LHCN-M2 (cell line): ENCODE results near the gene IER3. TPM values are rescaled to one million over a fixed set of nuclear protein-coding genes. Genes with fewer than 3 reads are reported as not detected.
"Not testable (repeated sequence)": the region's sequence is repeated elsewhere in the genome, so short reads cannot be mapped to it uniquely, and the experiment has no call there.

Source experiments
- DNase-seq: peaks from one replicate; pipeline ENCODE4 v3.0.0-alpha.2; 2012; ENCODE audit warnings: low read depth
- total RNA-seq: library from RNA; depleted of rRNA; stranded (reverse); fragments of >200 nt; gene quantifications from 2 replicates; pipeline ENCODE4 v1.2.3, GENCODE V29; 2014

The IER3 gene
- total RNA-seq, 1 experiment from 2014 or later: 51.0 TPM

DNA sequence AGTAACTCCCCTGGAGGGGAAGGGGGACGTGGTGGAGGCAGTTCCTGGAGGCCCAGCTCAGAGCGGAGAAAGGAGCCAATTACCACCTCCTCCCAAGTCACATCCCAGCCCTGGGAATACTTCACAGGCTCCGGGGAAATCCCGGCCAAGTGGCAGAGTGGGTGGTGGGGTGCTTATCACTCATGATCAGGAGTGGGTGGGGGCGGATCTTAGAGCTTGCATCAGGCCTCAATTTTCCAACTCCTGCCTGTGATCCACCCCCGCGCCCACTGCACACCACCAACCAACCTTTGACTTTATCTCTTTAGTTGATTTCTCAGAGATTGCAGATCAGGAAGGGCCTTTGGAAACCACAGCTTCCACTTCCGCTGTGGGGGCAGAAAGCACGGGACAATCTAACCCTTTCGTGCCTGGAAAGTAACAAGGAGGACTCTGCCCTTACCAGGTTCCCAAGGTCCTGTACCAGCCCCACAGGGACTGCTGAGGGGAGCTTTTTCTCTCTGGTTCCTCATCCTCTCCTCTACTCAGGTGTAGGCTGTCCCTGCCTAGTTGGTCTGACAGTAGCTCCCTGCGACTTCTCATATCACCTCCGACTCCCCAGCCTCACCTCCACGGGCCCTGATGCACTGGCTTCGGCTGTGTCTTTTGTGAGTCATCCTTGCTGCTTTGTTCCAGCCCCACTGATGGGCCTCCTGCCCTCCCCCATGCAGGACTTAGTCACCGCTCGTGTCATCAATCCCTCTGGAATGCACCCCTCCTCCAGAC is 24.9 kb upstream of the IER3 start:
- DNase-seq: peak; percentile 96

DNA sequence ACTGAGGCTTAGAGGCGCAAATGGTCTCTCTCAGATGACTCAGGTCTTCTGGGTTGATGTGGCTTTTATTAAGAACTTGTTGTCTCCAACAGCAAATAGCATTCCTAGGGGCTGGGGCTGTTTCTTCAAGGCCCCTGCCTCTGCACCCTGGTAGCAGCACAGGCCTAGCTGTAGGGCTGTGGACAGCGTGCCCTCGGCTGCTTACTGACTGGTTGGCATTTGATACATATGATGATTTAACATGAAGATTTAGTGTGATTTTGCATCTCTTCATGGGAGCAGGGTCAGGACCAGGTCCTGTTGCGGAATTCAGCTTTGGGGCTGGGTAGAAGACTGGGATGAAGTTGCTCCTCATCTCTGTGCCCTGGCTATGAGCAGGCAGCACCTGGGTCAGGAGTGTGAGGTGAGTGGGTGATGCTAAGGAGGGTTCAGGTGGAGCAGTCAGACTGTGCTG is 24.3 kb upstream of the IER3 start:
- no peak for DNase-seq

DNA sequence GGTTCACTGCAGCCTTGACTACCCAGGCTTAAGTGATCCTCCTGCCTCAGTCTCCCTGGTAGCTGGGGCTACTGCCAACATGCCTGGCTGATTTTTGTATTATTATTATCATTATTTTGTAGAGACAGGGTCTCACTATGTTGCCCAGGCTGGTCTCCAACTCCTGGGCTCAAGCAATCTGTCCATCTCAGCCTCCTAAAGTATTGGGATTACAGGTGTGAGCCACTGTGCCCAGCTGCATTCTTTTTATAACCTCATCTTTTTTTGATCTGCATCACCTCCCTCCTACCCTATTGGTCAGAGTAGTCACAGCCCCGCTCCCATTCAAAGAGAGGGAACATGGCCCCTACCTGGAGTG is 23.6 kb upstream of the IER3 start:
- DNase-seq: no peak

DNA sequence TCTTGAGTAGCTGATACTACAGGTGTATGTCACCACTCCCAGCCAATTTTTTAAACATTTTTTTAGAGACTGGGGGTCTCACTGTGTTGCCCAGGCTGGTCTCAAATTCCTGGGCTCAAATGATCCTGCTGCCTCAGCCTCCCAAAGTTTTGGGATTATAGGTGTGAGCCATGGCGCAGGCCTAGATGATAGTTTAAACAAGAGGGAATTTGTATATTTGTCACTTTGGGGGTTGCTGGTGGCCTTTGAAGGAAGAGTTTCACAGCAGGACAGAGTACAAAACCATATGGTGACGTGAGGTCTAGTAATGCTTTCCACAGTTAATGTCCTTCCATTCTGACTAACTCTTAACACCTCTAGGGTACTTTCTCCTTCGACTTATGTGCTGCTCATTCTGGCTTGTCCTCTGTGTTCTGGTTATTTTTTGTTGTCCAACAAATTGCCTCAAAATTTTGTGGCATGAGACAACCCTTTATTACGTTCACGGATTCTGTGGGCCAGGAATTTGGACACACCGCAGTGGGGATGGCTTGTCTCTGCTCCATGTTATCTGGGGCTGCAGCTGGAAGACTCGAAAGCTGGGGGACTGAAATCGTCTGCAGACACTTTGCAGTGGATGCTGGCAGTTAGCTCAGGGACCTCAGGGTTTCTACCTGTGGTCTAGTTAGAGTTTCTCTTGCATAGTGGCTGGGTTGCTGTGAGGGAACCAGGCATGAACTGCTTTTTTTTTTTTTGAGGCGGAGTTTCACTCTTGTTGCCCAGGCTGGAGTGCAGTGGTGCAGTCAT is 23.0 kb upstream of the IER3 start:
- DNase-seq: no peak

DNA sequence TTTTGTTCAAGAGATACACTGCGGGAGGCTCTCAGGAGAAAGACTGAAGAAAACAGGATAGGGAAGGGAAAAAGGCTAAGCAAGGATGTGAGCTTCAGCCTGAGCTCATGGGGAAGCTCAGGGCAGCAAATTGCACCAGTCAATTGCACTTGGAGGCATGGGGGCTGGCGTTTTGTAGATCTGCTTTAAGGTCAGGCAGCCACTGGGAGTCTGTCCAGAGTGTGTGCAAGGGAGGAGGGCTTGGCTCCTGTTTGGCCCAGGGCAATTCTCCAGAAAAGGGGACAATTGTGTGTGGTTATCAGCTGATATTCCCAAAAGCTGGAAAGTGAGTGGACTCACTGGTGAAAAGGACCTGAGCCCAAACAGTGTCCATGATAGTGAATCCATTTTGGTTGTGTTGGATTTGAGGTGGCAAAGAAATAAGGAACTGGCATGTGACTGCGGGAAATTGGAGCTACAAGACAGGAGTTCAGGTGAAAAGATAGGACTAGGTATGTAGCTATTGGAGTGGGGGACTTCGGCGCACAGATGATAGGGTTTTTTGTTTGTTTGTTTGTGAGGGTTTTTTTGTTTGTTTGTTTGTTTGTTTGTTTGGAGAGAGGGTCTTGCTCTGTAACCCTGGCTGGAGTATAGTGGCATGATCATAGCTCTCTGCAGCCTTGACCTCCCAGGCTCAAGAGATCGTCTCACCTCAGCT is 22.3 kb upstream of the IER3 start:
- no peak for DNase-seq

DNA sequence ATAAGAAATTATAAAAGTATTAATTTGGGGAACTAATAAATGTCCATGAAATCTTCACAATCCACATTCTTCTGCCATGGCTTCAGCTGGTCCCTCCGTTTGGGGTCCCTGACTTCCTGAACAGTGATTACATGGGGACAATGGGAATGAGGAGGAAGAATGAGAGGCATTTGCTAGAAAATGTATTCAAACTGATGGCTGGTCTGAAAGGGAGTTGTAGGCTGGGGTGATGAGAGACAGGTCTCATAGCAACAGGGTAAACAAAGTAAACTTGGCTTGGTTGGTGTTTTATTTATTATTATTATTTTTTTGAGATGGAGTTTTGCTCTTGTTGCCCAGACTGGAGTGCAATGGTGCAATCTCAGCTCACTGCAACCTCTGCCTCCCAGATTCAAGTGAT is 21.1 kb upstream of the IER3 start:
- DNase-seq: not testable (repeated sequence)

DNA sequence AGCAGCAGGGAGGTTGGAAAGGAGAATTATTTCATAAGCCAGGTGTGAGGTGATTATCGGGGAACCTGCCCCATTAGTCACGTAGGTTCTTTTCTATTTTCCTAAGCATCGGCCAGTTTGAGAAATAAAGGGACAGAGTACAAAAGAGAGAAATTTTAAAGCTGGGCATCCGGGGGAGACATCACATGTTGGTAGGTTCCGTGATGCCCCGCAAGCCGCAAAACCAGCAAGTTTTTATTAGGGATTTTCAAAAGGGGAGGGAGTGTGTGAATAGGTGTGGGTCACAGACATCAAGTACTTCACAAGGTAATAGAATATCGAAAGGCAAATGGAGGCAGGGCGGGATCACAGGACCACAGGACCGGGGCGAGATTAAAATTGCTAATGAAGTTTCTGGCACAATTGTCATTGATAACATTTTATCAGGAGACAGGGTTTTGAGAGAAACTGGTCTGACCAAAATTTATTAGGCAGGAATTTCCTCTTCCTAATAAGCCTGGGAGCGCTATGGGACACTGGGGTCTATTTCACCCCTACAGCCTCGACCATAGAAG is 20.2 kb upstream of the IER3 start:
- DNase-seq: not testable (repeated sequence)

DNA sequence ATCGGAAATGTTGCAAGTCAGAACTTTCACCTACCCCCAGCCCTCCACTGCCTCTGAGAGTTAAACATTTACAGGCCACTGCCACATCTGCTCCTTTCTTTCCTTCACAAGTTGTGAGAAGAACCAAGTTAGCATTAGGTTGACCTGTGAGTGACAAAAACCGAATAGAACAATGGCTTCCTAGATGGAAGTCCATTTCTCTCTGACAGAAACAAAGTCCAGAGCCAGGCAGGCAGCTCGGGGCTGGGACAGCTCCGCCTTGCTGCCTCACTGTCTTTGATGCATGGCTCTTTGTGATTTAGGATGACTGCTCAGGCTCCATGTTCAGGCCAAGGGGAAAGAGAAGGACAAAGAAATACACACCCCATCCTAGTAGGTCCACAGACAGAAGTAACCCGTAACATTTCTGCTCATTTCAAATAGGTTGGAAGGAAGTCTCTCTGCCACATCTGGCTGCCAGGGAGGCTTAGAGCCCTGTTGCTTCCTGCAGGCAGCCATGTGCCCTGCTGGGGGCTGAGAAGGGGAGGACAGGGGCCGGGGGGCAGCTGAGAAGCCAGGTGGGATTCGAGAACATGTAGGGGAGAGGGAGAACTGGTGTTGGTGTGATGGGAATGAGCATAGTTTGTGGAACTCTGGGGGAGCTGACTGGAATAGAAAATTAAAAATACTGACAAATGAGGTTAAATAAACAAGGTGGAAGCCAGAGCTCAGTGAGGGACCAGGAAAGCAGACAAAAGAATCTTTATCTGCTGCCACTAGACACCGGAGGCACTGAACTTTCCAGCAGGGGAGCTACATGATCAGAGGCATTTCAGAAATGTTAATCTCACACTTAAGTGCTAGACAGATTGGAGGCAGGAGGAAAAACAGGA is 19.5 kb upstream of the IER3 start:
- no peak for DNase-seq

DNA sequence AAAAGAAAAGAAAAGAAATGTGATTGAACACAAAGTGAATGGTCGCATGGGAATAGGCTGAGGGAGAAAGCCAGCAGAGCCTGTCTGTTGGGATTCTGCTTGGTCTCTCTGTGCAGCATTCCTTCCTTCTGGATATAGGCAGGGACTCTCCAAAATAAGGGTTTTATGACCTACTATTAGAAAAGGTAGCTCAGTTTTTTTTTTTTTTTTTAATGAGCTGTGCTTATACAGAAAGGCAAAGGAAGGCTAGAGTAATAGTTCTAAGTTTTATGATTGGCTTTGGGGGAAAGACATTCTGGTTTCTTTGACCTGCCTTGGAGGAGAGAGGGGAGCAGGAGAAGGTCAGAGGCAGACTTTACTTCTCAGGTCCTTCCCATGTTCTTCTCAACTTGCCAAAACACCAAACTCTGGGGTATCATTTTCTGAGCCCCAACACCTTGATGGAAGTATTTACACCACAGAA is 18.8 kb upstream of the IER3 start:
- DNase-seq: no peak

DNA sequence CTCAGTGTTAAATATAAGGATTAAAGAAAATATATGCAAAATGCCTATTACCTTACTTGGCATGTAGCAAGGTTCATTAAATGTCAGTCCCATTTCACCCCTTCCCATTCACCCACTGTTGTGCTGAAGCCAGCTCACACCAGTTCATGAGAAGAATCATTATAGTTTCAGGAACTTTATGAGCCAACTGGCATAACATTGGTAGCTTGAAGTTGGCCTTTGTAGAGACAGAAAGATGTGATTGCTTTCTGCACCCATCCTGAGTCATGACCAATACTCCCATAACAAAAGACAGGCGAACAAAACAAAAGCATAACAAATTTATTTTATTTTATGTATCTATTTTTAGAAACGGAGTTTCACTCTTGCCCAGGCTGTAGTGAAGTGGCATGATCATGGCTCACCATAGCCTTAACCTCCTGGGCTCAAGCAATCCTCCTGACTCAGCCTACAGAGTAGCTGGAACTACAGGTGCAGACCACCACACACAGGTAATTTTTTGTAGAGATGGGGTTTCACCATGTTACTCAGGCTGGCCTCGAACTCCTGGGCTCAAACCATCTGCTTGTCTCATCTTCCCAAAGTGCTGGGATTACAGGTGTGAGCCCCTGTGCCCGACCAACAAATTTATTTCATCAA is 17.6 kb upstream of the IER3 start:
- no peak for DNase-seq

DNA sequence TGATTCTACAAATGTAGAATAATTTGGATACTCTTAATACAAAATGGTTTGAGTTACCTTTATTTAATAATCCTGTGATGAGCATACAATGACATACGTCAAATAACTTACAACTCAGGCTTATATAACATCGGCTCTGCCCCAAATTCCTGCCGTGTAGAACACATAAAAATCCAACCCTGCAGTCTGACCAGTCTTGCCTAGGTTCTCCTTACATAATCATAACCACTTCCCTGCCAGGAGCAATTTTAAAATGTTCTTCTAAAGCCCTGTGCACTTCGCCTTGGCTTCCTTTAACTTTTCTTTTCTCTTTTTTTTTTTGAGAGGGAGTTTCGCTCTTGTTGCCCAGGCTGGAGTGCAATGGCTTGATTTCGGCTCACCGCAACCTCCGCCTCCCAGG is 16.2 kb upstream of the IER3 start:
- no peak for DNase-seq

DNA sequence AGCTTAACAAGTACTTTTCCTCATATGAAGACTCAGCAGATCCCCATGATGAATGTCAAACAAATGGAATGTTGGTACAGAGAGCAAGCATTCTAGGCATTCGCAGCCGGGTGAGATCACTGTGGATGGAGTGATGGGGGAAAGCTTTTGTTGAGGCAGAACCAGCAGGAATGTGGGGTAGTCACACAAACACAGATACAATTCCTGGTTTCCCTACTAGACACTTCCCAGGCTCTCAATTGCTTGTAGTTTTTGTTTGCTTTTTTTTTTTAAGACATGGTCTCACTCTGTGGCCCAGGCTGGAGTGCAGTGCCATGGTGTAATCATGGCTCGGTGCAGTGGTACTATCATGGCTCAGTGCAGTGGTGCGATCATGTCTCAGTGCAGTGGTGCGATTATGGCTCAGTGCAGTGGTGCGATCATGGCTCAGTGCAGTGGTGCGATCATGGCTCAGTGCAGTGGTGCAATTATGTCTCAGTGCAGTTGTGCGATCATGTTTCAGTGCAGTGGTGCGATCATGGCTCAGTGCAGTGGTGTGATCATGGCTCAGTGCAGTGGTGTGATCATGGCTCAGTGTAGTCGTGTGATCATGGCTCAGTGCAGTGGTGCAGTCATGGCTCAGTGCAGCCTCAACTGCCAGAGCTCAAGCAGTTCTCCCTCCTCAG is 15.4 kb upstream of the IER3 start:
- DNase-seq: peak; percentile 90

DNA sequence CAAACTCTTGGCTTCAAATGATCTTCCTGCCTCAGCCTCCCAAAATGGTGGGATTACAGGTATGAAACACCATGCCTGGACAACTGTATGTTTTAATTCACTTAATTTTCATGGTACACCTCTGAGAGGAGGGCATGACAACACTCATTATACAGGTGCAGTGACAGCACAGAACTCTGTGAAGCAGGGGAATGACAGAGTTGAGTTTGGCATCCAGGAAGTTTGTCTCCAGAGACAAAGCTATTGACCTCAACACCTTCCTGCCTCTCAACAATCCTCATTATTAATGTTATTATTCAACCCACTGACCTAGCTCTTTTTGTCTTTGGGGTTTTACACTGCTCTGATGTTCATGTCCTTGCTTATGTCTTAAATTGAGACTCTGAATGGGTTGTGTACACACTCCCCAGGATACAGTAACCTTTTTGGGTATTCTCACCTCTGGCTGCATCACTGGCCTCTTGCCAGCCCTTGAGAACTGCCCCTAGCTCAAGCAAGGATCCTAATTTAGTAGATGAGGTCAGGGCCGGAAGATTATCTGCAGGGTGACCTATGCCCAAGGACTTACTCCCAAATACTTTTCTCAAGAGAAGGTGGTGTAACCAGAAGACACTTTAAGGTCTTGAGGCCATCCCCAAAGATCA is 13.0 kb upstream of the IER3 start:
- no peak for DNase-seq

DNA sequence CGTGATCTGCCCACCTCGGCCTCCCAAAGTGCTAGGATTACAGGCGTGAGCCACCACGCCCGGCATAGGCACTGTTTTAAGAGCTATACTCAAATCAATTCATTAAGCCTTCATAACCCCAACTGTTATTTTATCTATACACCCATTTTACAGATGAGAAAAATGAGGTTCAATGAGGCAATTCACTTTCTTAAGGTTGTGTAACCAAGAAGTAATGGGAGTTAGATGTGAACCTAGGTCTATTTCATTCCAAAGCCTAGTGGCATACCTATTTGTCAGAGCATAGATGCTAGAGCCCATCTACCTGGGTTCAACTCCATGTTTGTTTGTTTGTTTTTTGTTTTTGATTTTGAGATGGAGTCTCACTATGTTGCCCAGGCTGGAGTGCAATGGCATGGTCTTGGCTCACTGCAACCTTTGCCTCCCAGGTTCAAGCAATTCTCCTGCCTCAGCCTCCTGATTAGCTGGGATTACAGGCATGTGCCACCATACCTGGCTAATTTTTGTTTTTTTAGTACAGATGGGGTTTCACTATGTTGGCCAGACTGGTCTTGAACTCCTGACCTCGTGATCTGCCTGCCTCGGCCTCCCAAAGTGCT is 12.2 kb upstream of the IER3 start:
- DNase-seq: not testable (repeated sequence)

DNA sequence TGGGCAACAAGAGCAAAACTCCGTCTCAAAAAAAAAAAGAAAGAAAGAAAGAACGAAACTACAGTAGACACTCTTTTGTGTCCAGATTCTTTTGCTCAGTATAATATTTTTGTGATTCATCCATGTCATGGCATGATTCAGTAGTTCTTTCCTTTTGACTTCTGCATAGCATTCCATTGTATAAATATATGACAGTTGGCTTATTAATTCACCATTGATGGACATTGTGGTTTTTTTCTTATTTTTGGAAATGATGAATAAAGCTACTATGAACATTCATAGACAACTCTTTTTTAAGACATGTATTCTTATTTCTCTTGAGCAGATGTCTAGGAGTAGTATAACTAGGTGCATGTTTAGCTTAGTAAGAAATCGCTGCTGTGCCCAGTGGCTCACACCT is 10.3 kb upstream of the IER3 start:
- DNase-seq: peak; percentile 74

DNA sequence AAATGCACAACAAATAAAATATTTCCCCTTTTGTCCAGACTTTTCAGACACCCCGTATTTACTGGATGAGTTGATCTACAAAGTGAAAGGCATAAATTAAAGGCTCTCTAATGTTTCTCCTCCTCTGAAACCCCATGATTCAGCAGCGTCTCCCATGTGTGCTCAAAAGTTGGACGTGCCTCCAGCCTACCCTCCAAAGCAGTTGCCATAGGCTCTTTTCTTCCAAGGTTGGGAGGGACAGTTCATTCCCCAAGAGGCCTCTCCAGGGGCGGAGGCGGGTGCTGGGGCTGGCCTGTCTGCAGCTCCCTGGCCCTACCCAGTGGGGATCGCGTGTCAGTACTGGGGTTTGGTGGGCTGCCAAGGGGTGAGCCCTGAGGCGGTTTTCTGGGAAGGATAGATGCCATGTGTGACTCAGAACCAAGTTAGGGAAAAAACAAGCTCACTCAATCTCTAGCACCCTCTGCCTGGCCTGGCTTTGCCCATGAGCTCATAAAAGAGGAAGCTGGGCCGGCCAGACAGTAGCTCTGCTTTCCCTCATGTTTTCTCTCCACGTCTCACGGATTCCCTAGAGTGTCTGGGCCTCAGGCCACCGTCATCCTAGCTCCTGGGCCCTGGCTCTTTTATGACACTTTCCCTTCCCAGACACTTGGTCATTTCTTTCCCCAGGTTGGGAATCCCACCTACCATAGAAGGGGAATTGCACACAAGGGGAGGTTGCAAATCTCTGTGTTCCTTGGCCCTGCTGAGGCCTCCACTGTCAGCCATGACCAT is 8.0 kb upstream of the IER3 start:
- peak; percentile 100 for DNase-seq

DNA sequence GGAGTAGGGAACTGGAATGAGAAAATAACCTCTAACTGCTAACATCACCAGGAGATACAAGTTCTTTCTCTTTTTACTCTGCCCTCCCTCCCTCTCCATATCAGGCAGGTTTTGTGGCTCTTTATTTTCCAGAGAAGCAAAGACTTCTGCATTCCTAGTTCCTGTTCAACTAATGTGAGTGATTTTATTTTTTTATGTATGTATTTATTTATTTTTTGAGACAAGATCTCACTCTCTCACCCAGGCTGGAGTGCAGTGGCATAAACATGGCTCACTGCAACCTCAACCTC is 6.0 kb upstream of the IER3 start:
- DNase-seq: no peak

DNA sequence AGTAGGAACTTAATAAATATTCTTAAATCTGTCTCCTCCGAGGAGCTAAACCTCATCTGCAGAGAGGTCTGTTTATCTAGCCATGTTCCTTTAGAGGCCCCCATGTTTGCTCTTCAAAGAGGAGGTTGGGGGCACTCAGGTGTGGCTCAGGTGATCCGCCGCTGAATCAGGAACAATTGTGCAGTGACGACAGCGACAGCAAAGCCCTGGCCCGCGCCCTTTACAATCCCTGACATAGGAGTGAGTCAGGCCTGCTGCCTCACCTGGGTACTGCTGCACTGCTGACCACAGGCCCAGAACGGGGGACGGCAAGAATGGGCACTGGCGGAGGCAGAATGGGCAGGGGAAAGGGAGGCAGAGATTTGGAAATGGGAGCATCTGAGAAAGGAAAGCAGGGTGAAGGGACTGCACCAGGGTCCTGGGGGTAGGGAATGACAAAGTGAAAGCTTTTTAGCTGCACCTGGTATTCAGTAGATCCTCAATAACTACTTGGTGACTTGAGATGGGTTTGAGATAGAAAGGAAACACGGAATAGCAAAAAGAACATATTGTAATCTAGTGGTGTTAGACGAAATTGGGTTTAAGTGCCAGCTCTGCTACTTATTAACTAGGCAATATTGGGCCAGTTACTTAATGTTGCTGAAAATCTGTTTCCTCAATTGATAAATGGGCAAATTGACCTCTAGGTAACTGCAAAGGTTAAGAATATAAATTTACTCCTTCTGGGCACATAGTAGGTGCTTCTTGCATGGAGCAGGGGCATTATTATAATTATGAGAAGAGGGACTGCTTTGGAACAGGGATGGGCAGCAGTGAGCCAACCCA is 5.4 kb upstream of the IER3 start:
- no peak for DNase-seq
